NCI-H2227 (cell line): ENCODE measurements around the gene NPLOC4.

Experiments
- DNase-seq: peaks from one replicate; lab custom pipeline; 2025; ENCODE audit not compliant: unreplicated experiment; lab: John Stamatoyannopoulos, UW

NPLOC4 gene

DNA sequence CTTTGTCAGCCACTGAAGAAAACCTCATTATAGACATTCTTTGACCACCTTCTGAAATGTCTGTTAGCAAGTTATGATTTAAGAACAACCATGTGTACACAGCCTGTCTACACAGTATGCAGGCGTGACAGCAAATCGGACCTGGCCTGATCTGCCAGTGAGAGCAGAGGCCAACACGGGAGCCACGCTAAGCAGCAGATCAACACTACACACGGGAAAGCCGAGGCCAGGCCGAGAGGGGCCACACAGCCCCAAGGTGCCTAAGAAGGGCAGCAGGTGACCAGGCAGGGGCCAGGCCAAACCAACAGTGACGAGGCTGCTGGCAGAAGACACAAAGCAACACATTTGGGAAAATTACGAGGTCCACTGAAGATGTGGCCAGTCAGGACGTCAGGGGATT, 68.5 kb downstream of the NPLOC4 start:
- DNase-seq: no peak

- DNase-seq: no peak
Measured at GRCh38 chr17:81567191-81567590, 69.7 kb downstream of the NPLOC4 start.

- peak; percentile 25 for DNase-seq
Measured at GRCh38 chr17:81566461-81567126, 70.3 kb downstream of the NPLOC4 start.

DNA sequence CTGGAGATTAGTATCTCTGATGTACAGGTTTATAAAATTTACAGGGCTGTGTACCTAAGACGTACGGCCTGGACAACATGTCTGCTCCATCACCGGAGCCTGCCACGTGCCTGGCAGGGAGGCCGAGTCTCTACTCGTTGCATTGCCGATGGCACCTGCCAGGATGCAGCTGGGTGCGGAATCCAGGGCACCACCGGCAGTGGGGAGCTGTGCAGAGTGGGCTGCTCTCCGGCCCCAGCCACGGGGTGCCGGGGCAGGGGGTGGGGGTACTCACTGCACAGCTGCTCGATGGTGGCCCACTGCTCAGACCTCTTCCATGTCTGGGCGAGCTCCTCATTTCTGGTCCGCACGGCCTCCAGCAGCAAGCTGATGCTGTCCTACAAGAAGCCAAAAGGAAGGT, 71.7 kb downstream of the NPLOC4 start:
- DNase-seq: no peak

DNA sequence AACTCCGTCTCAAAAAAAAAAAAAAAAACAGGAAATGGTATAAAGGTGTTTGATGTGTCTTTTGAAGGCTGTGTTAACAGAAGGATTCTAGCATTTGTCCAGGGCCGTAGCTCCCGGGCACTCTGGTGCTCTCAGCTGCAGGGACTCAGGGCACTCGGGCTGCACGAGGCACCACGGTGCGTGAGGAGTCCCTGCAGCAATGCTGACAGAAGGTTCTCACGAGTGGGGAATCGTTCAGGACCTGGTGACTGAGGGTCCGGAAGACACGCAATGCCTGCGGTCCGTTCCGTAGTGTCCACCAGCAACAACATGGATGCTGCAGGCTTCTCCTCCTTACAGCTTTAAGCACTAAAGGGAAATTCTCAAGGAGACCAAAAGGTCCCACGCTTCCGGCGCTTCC, 72.1 kb downstream of the NPLOC4 start:
- no peak for DNase-seq

GRCh38 chr17:81563861-81564586, 72.9 kb downstream of the NPLOC4 start:
- no peak for DNase-seq

GRCh38 chr17:81561494-81561885, 75.4 kb downstream of the NPLOC4 start:
- DNase-seq: no peak

DNA sequence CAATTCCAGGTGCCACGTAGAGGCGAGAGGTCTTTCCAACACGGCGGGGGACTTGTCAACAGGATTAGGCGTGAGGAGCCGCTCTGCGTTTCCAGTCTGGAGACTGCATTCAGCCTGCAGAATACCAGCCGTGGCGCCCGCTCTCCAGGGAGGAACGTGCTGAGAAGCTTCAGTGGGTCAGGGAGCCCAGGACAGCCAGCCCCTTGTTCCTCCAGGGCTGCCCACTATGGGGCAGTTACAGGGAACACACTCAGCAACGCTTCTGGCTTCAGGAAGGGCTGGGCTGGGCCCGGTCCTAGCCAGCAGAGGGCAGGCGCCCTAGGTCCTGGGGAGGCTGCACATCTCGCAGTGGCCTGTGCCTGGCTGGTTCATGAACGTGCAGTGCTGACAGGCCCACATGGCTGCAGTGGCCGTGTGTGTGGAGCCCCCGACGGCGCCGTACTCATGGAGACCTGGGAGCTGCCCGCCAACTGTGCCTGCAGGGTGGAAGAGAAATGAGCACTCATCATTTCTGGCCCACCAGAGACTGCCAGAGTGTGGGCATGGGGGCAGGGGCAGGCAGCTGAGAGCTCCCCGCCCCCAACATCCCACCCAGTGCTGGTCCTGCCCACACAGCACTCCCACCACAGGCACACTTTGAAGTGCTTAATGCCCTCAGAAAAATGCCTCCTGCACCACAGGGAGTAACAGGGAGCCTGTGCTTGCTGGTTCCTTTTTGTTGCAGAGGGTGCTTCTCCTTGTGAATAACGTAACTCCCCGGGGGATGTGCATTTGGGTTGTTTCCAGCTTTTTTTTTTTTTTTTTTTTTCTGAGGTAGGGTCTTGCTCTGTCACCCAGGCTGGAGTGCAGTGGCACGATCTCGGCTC, 77.7 kb downstream of the NPLOC4 start:
- DNase-seq: peak; percentile 27

DNA sequence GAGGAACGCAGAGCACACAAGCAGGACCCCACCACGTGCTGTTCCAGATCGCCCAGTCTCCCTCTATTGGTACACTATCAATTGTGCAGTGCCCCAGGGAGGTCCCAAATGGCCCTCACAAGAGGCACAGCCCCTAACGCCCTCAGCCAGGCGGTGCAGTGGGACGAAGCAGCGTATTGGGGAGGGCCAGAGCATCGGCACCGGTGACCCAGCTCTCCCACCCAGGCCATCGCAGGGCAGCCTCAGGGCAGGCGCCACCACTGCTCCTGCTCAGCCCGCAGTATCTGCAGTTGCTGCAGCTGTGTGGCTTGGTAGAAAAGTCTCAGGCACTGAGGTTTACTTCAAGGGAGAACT, 78.8 kb downstream of the NPLOC4 start:
- no peak for DNase-seq

DNA sequence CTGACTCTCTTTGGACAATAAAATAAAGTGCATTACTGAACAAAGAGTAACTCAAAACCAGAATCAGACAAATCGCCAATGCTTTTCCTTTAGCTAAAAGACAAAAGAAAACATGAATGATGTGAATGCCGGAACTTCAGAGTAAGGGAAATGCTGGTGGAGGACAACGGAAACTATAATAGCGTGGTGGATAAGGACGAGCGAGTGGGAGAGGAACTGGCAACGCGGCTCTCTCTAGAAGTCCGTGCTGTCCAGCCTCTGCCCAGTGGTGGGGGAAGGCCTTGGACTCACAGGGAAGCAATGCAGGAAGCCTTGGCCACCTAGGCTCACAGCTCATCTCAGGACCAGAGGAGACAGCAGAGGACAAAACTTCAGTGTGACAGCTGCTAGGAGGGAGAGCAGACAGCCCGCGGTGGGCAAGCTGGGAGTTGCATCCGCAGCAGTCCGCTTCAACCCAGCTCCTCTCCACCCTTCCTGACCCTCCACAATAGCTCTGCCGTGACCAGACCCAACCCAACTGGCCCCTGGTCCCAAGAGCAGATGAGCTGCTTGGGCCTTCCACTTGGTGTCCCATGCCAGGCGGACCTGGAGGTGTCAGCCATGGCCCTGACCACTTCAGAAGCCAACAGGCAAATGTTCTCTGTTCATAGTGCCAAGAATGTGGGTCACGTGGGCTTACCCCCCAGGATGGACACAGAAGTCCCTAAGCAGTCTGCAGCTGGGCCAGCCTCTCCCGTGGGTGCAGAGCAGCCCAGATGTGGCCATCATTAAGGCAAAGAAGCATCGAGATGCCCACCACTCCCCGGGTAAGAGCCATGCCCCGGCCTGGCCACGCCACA, 79.4 kb downstream of the NPLOC4 start:
- DNase-seq: no peak

GRCh38 chr17:81556863-81557262, 80.0 kb downstream of the NPLOC4 start:
- DNase-seq: no peak

DNA sequence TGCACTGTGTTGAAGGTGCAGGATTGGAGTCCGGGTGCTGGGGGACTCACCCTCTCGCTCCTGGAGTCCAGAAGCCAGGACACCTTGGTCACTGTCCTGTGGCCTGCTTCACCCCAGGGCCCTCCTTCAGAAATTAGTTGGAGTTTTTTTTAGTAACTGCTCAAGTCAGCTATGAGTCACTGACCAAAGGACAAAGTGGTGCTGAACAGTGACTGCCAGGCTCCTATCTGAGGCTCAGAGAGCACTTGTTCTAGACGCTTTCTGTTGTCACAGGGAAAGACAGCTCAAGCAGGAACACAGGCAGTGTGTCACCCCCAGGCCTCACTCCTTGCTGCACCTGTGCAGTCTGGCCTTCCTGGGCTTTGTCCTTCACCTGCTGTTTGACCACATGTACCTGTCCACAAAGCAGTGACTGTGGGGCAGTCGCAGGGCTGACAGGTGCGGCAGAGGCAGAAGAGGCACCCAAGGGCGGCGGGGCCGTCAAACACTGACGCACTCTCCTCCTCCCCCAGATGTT, 80.7 kb downstream of the NPLOC4 start:
- DNase-seq: no peak

GRCh38 chr17:81553616-81554181, 83.2 kb downstream of the NPLOC4 start:
- DNase-seq: peak; percentile 76

GRCh38 chr17:81553018-81553615, 83.8 kb downstream of the NPLOC4 start:
- peak; percentile 90 for DNase-seq

DNA sequence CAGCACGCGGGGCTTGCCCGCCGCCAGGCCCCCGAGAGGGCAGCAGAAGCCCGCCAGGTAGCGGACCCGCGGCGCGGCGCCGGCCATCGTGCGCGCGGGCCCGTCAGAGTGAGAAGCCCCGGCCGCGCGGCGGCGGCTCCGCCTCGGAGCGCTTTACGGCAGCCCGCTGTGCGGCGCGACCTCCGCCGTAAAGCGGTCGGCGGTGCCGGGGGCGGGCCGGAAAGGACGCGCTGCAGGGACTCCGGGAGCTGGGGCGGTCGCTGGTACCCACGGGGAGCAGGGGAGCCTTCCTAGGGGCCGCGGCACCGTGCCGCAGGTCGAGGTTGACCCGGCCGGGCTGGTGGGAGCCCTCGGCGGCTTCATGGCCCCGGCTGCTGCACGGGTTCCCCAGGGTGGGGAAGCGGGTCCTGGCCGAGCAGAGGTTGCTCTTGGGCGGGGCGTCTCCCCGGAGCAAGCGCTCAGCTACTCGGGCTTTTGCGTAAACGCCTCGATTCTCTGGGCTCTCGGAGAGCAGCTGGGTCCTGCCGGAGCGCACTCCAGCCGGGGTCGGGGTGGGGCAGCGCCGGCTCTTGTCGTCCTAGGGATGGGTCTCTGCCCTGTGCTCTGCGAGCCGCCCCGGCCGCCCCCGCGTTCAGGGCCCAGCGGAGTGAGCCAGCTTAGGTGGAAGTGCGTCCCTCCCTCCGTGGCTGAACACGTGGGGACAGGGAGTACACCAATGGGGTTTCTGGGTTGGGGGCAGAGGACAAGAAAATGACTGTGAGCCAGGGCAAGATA, 84.5 kb downstream of the NPLOC4 start, which contains the start of gene FAAP100:
FAAP100 (minus strand) TSS at position 110 of the 774 bp plus-strand sequence; CDS start at position 87, 23 bp downstream.
- DNase-seq: peak; percentile 94

DNA sequence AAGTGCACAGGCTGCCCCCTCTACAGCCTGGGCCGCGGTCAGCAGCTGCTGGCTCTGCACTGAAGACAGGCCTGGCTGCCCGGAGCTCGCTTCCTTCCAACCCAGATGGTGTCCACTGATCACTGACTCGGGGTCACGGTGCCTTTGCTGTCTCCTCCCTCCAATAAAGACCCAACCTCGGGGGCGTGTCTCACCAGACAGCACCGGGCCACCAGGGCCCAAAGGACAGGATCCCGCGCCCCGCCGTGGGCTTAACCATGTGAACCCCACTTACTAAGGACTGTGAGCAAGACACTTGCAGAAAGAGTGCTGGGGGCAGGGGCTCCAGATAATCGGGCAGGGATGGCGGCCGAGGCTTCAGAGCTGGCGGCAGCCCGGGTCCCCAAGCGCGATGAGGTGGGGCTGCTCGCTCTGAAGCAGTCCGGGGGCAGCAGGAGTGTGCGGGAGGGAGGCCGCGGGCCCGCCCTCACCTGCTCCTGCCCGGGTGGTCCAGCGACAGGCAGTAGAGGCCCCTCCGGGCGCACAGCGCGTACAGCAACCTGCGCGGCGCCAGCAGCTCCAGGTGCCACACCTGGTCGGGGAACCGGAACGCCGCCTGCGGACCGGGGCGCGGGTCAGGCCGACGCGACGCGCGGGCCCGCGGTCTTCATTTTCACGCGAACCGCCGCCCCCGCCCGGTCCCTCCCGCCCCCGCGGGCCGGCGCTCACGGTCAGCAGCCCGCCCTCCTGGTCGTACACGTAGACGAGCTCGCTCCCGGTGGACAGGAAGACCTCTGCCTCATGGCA, 85.3 kb downstream of the NPLOC4 start:
- peak; percentile 42 for DNase-seq

GRCh38 chr17:81550830-81551457, 86.0 kb downstream of the NPLOC4 start:
- DNase-seq: no peak

DNA sequence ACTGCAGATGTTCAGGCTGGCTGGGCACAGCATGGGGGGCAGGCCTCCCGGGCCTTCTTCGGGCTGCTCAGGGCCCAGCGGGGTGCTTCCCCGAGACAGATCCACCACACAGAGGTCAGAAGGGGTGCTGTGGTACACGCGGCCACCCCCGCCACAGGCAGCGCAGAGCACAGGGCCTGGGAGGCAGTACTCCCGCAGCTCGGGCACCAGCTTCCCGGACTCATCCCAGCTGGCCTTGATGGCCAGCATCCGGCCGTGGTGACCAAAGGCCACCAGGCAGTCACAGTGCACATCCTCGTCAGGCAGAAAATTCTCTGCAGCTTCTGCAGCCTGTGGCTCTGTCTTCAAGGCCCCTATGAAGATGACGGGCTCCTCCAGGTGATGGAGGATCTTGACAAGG, 86.6 kb downstream of the NPLOC4 start:
- DNase-seq: no peak
